Measurements from ENCODE around the gene CCDC51.
"Not testable (repeated sequence)": the region's sequence is repeated elsewhere in the genome, so short reads cannot be mapped to it uniquely, and the experiment has no call there.

Gene CCDC51

GRCh38 chr3:48404440-48405342, 35.2 kb downstream of the CCDC51 start:
- no peak for FAIRE-seq

DNA sequence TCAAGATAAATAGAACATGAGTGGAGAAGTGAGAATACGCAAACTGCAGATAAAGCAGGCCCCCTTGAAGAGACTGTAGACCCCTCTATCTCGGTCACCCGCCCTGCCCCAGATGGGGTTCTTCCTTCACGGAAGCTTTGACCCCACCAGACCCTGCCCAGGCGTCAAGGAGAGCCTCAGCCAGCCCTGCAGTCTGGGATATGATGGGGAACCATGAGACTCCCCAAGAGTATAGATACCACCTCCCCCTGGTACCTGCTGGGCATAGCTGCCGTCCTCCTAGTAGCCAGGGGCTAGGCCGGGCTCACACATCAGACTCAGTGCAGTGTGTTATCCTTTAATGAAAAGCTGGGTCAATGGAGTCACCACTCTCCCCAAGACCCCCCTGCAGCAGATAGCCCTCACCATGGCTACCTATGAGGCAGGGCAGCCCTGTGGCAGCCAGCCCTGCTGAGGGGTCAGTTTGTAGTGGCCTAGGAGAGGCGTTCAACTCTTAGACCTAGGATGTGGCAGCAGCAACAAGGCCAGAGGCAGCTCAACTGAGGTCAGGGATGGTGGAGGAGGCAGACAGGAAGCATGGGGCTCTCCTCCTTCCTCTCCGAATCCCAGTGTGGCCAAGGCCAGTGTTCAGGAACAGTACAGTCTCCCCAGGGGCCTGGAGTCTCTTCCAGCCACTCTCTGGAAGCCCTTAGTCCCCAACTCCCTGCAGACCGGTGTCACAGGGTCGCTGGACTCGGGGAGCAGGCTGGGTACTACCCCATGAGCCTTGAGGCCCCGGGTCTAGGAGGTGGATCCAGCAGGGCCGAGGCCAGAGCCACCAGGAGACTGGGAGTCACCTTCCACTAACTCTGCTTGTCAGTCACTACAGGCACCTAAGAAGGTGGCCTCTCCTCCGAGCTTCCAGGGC, 36.1 kb downstream of the CCDC51 start:
- no peak for FAIRE-seq

- FAIRE-seq = no peak
Measured at GRCh38 chr3:48402907-48403306, 37.0 kb downstream of the CCDC51 start.

DNA sequence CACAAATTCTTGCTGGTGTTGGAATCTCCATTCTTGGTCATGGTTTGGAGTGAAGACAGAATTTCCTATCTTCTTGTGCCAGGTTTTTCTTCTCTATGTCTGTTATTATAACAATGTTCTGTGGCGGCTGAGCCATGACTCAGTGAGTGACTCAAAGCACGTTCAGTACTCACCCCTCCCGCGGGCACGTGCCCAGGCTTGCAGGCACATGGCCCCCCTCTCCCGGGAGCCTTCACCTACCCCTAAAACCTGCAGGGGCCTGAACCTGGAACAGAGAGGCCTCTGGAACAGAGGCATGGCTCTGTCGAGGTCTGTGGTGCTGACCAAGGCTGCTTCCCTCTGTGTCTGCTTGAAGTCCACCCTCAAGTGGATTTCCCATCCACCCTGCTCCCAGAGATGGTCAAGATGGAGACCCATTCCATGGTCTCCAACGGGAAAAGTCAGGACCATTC, 37.6 kb downstream of the CCDC51 start:
- no peak for FAIRE-seq

- FAIRE-seq = not testable (repeated sequence)
Measured at GRCh38 chr3:48401434-48401901, 38.5 kb downstream of the CCDC51 start.

DNA sequence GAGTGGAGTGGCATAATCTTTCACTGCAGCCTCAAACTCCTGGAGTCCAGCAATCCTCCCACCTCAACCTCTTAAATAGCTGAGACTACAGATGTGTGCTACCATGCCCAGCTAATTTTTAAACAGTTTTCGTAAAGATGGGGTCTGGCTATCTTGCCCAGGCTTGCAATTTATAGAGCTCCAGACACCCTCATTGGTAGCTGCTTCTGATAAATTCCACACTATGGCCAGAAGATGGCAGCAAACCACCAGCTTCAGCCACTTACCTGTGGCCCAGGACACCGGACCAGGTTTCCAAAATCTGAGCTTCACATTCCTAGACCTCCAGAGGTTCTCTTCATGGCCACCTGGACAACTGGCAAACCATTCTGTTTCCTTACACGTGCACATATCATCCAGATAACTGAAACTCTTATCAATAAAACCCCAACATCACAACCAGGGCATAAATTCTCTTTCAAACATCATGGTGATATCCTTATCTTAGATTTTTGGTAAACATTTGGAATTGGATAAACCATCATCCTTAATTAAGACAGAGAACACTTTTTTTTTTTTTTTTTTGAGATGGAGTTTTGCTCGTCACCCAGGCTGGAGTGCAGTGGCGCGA, 39.0 kb downstream of the CCDC51 start:
- no peak for FAIRE-seq

GRCh38 chr3:48399387-48400172, 40.3 kb downstream of the CCDC51 start:
- FAIRE-seq = no peak

- FAIRE-seq = no peak
Measured at GRCh38 chr3:48398701-48399386, 41.1 kb downstream of the CCDC51 start.

DNA sequence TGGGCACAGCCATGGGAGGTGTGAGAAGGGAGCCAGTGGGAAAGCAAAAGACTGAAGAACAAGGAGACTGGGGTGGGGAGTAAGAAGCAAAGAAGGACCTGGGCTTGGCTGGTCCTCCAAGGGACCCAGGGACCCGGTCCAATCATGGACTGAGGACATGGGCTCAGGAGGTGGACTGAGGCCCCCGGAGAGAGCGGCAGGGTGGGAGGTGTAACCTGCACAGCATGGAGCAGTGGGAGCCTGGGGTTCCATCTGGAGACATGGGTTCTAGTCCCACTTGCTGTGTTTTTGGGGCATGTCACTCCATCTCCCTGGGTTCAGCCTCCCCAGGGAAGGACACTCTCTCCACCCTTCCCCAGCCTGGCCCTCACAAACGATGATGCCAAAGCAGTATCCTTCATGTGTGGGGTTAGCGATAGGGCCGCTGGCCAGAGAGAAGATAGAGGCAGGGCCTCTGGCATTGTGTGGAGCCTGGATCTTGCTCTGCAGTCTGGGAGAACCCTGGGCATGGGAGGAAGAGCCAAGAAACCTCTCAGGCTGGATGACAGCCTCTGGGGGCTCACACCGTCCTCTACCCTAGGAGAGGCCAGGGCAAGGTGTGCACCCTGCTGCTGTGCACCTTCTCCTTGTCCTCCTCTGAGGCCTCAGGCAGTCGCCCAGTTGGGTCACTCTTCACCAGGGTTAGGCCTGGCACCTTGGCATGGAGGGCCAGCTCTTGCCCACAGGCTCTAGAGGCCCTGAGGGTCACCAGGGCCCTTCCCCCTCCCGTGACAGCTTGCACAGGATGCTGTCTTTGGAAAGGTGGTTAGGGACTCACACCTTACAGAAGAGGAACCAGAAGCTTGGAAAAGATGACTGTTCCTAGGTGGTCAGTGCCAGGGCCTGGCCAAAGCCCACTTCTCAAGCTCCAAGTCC, 41.9 kb downstream of the CCDC51 start:
- no peak for FAIRE-seq

DNA sequence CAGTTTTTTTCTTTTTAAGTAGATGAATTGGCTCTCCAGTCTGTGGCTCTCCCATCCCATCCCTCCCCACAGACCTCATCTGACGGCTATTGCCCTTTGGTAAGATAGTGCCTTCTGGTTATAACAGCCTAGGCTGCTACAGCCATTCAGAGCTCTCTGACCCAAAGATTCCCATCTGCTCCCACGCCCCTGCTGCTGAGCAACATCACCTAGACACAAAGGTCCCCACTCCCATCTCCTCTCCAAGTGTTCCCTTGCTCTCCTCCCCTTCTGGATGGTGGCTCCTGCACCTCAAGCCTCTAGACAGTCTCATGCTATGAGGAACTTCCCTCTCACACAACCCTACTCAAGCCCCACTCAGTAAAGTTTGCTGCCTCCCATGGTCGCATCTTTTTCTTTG, 44.2 kb downstream of the CCDC51 start:
- FAIRE-seq = no peak

- FAIRE-seq = no peak
Measured at GRCh38 chr3:48394391-48394790, 45.5 kb downstream of the CCDC51 start.

DNA sequence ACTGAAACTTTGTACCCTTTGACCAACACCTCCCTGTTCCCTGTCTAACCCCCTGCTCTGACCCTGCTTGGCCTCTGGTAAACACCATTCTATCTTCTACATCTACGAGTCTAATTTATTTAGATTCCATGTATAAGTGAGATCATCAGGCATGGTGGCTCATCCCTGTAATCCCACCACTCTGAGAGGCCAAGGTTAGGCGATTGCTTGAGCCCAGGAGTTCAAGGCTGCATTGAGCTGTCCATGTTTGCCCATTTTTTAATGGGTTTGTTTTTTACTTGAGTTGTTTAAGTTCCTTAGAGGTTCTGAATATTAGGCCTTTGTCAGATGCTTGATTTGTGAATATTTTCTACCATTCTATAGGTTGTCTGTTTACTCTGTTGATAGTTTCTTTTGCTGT, 51.0 kb downstream of the CCDC51 start:
- no peak for FAIRE-seq

GRCh38 chr3:48387634-48388033, 52.3 kb downstream of the CCDC51 start:
- FAIRE-seq = no peak

Data from TTC549 (cell line).